Fibroblast of lung (primary cell): Measurements from ENCODE around the gene P2RY6.

Source experiments
- EZH2 ChIP-seq: IDR thresholded peaks from 2 replicates; pipeline ENCODE4 v1.5.1; 2012; ENCODE audit warnings: low read length, control low read depth, mild to moderate bottlenecking; ENCODE audit errors: missing control alignments
- TF ChIP-seq, protein P1 (sequence below), 2 donors: IDR thresholded peaks in 1 of 2; conservative IDR thresholded peaks in 1 of 2; 1 replicate in 1 of 2; 2 replicates in 1 of 2; pipeline ENCODE4 v1.5.1; 2011 to 2012; ENCODE audit warnings: low read length in 2 of 2, control low read depth in 1 of 2, inconsistent platforms in 1 of 2, low read depth in 1 of 2, mild to moderate bottlenecking in 1 of 2

DNA sequence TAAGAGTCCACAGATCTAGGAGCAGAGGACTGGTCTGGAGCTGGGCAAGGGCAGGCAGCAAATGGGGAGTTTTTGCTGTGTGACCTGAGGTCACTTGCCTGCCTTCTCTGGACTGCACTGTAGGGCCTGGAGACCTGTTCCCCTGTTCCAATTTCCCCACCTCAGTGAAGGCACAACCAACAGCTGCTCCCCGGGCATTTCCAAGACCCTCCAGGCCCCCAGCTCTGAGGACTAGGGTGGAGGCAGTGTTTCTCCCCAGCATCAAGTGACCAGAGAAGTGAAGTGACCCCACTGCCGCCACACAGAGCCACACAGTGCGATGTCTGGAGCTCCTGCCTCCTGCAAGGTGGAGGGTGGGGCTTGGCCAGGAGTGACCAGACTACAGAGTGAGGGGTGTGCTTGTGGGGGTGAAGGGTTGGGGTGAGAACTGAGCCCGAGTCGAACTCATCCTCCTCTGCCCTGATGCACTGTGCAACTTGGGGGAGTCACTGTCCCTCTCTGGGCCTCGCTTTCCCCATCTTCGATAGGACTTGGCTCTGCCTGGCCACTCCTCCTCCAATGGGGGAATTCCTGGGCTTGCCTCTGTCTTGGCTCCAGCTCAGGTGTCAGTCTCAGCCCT lies 32.5 kb upstream of the P2RY6 start:
- TF ChIP-seq, protein P1, sequence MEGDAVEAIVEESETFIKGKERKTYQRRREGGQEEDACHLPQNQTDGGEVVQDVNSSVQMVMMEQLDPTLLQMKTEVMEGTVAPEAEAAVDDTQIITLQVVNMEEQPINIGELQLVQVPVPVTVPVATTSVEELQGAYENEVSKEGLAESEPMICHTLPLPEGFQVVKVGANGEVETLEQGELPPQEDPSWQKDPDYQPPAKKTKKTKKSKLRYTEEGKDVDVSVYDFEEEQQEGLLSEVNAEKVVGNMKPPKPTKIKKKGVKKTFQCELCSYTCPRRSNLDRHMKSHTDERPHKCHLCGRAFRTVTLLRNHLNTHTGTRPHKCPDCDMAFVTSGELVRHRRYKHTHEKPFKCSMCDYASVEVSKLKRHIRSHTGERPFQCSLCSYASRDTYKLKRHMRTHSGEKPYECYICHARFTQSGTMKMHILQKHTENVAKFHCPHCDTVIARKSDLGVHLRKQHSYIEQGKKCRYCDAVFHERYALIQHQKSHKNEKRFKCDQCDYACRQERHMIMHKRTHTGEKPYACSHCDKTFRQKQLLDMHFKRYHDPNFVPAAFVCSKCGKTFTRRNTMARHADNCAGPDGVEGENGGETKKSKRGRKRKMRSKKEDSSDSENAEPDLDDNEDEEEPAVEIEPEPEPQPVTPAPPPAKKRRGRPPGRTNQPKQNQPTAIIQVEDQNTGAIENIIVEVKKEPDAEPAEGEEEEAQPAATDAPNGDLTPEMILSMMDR (conservative IDR thresholded peaks at IDR 0.05 in 1 of 2, IDR thresholded peaks at IDR 0.05 in 1 of 2; ENCODE audit: low read depth in 1 of 2, low read length in 2 of 2) = no peak
- no peak for TF ChIP-seq EZH2
